ENCODE data around the gene PODN.

DNA sequence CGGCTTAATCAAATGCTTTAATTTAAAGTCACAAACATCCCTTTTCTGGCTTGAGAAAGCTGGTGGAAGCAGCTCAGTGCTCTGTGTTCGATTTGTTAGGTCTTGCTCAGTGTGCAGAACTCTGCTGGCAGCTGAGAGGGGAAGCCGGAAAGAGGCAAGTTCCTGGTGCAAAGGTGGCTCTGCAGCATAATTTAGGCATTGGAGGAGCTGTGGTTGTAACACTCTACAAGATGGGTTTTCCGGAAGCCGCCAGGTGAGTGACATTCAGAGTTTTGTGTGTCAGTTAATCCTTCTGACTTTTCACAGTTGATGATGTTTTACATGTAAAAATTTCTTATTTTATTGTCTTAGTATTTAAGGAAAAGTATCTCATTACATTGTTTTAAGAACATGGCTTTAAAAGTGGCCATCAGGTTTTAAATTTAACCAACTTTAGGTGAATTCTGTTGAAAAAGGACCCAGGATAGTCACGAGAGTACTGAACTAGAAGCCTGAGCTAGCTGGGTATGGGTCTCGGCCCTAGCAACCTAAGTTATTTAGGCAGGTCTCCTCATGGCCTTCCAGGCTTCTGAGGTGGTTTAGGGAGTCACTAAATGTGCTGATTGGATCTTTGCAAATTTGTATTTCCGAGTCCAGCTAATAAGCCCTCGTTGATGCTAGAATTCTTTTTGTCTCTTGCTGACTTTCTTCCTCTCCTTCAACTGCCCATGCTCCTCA lies 47.1 kb upstream of the PODN start:
- no peak for TF ChIP-seq CTCF (IDR thresholded peaks at IDR 0.05)
- no peak for TF ChIP-seq POLR2A (IDR thresholded peaks at IDR 0.05)
